GM21447 (cell line): ENCODE results near the gene SGPP1.
"Not testable (repeated sequence)": the region's sequence is repeated elsewhere in the genome, so short reads cannot be mapped to it uniquely, and the experiment has no call there.

Experiments used
- ATAC-seq: cut with Tn5 transposase; IDR thresholded peaks from one replicate; pipeline ENCODE4 v1.9.1; 2021; ENCODE audit not compliant: unreplicated experiment

Gene SGPP1

DNA sequence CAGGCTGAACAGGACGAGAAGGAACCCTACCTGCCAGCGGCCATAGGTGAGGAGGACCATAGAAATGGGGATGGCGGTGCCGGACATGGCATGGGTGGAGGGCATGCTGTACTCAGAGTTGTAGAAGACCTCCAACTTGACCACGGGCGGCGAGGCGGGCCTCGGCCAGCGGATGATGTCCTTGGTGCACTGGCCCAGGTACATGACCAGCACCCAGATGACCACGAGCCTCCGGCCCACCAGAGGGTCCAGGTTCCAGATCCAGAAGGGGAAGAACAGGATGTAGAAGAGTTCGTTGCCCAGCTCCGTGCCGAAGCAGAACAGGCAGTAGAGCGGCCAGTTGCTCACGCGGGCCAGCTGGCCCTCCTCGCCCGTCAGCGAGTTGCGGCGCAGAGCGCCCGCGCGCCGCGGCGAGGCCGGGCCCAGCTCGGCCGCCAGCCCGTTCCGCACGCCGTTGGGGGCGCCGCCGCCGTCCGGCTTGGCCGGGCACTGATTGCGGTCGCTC lies 582 bp downstream of the SGPP1 start:
- ATAC-seq: peak; percentile 33

DNA sequence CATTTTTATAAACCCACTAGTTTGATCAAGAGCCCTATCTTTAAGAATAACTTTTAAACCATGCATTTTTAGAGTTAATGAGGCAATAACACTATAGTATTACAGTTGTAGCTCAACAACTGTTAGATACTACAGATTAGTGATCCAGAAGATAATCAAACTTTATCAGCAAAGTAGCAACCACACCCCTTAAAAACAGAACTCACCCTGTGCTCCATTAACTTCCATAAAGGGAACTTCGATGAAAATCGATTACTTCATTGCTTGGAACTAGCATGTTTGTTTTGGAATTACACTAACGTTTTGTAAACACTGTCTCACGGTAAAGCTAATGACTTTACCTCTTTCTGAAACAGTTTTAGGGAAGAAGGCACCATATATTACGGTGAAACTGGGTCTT lies 1.4 kb downstream of the SGPP1 start:
- no peak for ATAC-seq

DNA sequence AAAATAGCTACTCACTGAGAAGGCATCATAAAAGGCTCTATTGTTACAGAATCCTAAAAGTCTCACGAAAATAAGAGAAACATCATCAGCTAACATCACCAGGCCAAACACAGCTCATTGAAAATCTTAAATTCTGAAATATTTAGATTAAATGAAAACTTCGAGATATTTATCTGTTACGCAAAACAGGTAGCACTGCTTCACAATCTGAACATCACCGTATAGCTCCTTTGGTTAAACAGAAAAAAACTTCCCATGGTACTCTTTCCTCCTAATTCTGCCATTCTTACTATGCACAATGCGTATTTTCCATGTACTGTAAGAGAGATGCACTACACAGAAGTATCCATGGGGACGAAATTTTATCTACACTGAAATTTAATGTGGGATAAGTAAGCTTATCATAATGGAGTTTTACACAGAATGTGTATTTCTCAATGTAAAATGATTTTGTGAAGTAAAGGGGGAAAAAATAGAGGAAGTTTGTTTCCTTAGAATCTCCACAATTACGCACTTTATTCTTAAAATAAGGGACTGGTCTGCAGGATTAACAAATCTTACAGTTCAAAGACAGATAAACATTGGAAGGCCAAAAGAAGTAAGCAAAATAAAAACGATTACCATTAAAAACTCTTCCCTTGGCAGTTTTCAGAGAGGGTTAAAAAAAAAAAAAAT lies 1.9 kb downstream of the SGPP1 start:
- ATAC-seq: no peak

DNA sequence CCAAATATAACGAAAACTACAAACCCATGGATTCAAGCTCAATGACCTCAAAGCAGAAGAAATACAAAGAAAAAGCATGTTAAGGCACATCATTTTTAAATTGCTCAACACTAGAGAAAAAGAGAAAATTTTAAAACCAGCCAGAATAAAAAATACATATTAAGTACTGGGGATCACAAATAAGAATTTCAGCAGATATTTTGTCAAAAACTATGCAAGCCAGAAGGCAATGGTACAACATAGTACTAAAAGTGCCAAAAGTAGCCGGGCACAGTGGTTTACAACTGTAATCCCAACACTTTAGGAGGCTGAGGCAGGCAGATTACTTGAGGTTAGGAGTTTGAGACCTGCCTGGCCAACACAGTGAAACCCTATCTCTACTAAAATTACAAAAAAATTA lies 10.2 kb downstream of the SGPP1 start:
- ATAC-seq: no peak

DNA sequence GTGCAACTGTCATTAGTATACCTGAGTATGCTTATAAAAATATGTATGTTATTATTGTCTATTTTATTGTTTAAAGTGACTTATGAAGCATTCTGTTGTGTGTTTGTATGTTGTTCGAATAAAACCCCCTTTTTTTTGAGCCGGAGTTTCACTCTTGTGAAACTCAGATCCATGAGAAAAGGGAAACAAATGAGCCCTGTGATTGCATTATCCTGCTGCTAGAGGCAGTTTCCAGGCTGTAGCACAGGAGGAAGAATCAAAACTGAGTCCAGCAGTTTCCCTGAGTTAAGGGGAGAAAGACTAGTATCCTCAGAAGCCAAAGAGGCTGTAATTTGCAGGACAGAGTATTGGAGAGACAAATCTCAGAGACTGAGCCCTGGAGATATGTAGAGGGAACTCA lies 12.5 kb downstream of the SGPP1 start:
- no peak for ATAC-seq

DNA sequence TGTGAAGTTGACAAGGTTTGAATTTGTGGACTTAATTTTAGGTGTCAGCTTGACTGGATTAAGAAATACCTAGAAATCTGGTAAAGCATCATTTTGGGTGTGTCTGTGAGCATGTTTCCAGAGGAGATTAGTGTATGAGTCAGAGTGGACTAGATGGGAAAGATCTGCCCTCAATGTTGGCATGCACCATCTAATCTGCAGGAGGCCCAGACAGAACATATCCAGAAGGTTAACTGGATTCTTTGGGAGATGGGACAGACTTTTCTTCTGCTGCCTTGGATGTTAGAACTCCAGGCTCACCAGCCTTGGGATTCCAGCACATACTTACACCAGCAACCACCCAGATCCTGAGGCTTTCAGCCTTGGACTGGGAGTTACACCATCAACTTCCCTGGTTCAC lies 14.1 kb downstream of the SGPP1 start:
- ATAC-seq: no peak

DNA sequence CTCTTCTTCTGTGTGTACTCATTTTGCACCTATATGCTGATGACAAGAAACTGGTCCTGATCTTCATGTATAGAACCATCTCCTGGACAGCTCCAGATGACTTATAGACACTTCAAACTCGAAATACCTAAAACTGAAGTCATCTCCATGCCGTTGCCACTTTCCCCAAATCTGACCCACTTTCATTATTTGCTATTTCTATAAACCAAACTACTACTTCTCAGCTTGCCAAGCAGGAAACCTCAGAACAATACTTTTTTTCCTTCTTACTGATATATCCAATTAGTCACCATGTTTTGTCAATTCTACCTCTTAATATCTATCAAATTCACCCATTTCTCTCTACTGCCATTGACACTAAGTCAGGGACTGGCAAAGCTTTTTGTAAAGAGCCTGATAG lies 14.8 kb downstream of the SGPP1 start:
- ATAC-seq: no peak

DNA sequence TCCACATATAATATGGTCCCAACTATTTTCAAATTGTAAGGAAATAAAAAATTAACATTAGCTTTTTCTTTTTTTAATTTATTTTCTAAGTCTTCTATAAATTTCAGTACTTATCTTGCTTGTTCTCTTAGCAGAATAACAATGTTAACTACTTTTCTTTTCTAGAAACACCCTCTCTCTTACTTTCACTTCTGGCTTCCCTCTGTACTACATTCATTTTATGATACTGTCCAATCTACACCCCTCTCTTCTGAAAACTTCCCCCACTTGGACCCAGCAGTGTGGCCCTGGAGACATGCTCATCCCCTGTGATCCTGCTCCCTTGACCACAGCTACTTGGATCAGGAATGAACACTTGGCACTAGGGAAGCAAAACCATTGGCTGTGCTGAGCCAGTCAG lies 15.7 kb downstream of the SGPP1 start:
- ATAC-seq: no peak

DNA sequence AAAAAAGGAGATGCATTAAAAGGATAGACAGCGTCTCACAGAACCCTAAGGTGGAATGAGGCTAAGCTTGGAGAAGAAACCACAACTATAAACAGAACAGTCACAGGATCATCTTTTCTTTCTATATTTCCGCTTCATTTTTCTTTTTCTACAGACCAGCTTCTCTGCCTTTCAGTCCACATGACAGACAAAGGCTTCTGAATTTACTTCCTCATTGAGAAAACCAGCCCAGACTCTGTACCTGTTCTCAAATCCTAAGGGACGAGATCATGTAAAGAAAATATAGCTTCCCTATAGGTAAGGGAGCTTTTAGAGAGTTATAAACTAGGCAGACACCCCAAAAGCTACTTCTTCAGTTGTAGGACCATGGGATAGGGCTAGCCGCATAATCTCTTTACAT lies 17.4 kb downstream of the SGPP1 start:
- no peak for ATAC-seq

DNA sequence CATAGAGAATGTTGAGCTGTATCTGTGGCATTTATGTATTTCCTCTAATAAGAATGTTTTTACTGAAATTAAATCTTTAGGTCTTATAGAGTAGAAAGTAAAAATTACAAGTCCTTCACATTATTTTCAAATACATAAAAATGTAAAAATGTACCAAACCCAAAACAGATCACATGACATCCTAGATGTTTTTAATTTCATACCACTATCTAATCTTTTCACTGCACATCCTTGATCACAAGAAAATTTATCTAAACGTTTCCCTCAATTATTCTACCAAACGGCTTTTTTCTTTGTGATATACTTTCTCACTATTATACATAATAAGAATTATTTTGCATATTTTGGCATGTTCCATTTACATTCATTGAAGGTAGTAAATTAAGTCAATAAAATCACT lies 18.3 kb downstream of the SGPP1 start:
- ATAC-seq: no peak

DNA sequence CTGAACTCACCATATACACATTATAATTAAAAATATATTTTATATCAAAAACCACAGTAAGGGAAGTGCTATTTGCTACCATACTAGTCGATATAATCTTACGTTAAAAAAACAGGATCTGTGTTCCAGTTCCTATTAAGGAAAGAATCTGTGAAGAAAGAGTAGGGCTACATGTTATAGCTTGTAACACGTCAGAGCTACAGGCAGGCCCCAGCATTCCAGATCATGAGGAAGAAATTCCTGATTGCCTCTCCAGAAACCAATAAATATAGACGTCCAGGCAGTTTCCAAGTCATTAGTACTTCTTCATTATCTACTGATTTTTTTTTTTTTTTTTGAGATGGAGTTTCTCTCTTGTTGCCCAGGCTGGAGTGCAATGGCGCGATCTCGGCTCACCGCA lies 20.6 kb downstream of the SGPP1 start:
- no peak for ATAC-seq

DNA sequence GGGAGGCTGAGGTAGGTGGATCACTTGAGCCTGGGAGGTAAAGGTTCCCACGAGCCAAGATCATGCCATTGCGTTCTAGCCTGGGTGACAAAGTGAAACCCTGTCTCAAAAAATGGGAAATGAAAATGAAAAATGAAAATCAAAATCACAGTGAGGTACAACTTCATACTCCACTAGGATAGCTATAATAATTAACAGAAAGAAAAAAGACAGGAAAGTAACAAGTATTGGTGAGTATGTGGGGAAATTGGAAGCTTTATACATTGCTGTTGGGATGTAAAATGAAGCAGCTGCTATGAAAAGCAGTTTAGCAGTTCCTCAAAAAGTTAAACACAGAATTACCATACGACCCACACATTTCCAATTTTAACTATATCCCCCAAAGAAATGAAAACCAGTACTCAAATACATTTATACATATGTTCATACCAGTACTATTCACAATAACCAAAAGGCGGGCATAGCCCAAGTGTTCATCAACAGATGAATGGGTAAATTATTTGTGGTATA lies 22.2 kb downstream of the SGPP1 start:
- ATAC-seq: peak; percentile 55

DNA sequence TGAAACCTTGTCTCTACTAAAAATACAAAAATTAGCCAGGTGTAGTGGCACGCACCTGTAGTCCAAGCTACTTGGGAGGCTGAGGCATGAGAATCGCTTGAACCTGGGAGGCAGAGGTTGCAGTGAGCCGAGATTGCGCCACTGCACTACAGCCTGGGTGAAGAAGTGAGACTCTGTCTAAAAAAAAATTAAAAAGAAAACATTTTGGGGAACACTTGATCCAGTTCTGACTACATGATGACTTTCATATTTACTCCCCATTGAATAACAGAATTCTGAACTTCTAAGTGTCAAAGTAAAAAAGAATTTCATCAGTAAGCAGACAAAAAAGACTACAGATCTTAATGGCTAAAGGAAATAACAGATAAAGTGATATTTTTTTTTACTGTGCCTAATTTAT lies 25.3 kb downstream of the SGPP1 start:
- ATAC-seq: not testable (repeated sequence)

DNA sequence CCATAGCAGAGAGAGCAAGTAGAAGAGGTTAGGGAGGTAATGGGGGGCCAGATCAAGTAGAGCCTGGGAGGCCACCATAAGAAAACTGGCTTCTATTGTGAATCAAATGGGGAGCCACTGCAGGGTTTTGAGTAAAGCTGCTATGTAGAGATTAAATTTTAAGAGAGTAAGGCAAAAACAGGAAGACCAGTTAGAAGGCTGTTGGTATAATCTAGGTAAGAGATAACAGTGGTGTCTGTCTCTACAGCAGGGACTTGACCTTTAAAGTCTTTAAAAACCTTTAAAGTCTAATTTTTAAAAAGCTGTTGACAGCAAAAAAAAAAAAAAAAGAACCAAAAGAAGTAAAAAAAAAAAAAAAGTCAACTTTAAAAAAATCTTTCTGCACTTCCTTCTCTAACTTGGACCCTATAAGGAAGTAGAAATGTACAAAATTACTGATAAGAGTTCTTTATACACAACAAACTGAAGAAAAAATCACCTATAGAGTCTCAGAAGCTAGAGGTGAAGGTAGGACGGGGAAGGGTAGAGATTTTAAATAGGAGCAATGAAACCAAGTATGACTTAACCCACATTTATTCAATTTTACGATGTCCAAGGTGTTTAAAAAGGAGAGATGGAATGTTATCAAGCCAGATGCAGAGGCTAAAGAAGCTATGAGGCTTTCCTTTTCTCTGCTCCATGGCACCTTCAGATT lies 26.1 kb downstream of the SGPP1 start:
- no peak for ATAC-seq

DNA sequence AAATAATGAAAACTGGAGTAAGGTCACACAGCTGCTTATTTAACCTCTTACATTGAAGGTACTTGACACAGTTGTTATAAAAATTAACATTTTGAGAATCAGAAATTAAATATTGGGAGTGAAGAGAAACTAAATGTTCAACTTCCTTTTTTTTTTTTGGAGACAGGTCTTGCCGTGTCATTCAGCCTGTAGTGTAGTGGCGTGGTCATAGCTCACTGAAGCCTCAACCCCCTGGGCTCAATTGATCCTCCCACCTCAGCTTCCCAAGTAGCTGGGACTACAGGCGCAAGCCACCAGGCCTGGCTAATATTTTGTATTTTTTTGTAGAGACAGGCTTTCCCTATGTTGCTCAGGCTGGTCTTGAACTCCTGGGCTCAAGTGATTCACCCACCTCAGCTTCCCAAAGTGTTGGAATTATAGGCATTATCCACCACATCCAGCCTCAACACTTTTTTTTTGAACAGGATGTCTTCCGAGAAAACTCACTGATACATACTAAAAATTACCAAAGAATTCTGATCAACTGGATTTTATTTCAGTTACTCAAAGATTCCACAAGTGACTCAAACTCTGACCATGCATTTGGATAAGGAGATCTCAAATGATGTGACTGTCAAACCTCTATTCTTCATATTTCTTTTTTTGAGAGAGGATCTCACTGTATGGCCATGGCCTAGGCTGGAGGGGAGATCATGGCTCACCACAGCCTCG lies 35.4 kb downstream of the SGPP1 start:
- ATAC-seq: no peak

DNA sequence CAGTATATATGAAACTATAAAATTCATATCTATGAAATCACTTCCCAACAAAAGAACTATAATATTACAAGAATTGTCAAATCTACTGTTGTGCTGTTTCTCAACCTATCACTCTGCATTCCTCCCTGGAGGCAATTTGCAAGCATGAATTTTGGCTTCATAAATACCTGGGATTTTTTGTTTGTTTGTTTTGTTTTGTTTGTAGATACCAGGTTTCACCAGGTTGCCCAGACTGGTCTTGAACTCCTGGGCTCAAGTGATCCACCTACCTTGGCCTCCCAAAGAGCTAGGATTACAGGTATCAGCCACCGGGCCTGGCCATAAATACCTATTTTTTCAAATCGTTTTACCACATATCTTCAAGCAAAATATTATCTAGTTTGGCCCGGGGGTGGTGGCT lies 38.7 kb downstream of the SGPP1 start:
- no peak for ATAC-seq

DNA sequence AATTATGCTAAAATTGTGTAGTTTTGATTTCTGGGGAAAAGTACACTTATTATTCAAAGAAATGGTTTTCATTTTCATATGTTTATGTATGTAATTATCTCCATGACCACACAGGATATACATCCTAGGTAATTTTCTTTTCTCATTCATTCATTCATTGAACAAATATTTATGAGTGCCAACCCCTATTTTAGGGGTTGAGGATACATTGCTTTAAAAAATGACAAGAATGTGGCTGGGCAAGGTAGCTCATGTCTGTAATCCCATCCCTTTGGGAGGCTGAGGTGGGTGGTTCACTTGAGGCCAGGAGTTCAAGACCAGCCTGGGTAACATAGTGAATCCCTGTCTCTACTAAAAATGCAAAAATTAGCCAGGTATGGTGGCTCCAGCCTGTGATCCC lies 40.9 kb downstream of the SGPP1 start:
- ATAC-seq: no peak

DNA sequence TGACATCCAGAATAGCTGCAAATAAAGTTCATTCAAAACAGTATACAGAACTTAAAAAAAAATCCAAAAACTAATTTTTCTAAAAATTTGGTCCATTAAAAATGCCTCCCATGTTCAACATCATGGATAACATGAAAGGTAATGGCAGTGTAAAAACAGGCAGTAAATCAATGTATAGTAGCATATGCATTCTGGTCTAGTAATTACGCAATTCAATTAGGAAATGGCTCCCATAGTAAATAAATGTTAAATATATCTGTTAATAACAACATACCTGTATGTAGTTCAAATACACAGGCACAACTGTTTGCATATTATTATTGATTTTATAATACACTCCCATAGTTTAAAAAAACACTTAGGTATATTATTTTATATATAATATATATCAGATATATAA lies 42.5 kb downstream of the SGPP1 start:
- no peak for ATAC-seq

DNA sequence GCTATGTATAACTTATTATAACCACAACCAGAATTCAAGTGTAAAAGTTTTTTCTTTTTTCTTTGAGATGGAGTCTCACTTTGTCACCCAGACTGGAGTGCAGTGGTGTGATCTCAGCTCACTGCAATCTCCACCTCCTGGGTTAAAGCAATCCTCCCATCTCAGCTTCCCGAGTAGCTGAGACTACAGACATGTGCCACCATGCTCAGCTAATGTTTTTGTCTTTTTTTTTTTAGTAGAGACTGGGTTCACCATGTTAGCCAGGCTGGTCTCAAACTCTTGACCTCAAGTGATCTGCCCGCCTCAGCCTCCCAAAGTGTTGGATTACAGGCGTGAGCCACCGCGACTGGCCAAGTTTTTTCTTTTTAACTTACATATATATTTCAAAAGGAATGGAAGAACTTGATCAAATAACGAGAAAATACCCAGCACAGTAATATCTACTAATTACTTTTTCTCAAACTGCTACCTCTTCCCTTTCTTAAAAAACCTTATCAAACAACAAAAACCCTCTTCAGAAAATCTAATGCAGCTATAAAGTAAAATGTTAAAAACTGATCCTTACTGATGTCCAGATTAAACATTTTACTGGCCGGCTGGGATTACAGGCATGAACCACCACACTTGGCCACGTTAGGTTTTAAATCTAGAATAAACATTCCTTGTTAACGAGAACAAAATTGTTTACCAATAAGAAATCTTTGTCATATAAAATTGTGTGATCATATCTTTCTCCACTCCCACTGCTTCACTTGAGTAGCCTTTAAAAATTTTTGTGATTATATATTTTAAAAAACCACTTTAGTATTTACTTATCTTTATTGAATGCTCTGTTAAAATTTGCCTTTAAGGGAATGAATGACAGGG lies 44.9 kb downstream of the SGPP1 start:
- no peak for ATAC-seq

DNA sequence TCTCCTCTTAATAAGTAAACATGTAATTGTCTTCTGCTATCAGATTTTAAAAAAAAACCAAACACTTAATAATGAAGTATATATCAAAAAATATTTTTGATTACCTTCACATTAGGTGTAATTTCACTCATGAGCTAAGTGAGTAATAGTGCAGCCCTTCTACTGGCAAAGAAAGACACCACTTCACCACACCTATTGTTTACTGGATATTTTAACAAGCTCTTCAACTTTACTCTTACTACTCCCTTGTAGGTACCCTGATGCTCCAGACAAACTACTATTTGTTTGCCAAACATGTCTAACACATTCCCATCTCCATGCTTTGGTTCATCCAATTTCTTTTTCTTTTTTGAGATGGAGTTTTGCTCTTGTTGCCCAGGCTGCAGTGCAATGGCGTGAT lies 49.3 kb downstream of the SGPP1 start:
- ATAC-seq: no peak

DNA sequence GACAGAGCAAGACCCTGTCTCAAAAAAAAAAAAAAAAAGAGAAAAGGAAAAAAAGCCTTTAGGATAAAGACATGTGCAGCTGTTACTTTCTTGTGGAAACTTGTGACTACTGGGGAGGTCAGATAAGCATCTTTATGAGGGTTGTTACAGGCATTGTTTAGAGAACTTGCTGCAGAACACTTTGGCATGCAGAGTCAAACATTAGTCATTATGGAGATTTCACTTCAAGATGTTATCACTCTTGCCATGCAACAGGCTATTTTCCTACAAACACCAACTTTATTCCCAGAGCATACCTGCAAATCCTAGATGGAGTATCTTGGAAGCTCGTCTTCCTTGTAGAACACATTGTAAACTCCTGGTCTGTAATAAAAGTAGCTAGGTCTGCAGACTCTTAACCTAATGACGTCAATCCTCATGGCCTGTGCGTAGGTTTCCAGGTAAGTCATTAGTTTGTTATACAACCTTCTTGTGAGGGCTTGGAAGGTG lies 49.9 kb downstream of the SGPP1 start:
- ATAC-seq: no peak
